ENCODE results near the gene LPP. TPM values are rescaled to one million over a fixed set of nuclear protein-coding genes. Genes with fewer than 3 reads are reported as not detected.

LPP gene
- total and polyA plus RNA-seq, 2 donors (not counting 1 experiment from before 2014, with no cell fraction given), result 7.6 to 81.7 TPM

GRCh38 chr3:188533172-188533571 lies 379.2 kb downstream of the LPP start:
- ChIA-PET CTCF (interaction anchor here (0.8 to 1.4 kb wide), 2 partner anchors 132 to 793 kb away, joined by 3 to 5 read pairs; no protein-coding TSS in a partner anchor), POLR2A (no interaction called here)
- Histone ChIP-seq H3K79me2 (ENCODE audit: control insufficient read depth, insufficient read depth, low read length) (no peaks in the 10 kb centered on the region), H3K4me1 (ENCODE audit: control insufficient read depth in 2 of 2, insufficient read depth in 2 of 2, low read length in 2 of 2) (peaks cover 0 to 4% of the 10 kb centered on the region in 2 donors), H3K9me3 (ENCODE audit: control extremely low read depth in 1 of 3, control insufficient read depth in 2 of 3, insufficient read depth in 1 of 3, low read length in 2 of 3) (peaks cover 0 to 2% (median 0%) of the 10 kb centered on the region in 3 donors), H3K4me2 (replicated peaks; ENCODE audit: low read depth, low read length, poor library complexity, severe bottlenecking) (no peak overlapping the region), H3K9ac (ENCODE audit: low read length) (no peak overlapping the region), H3K27me3 (replicated peaks in 1 of 4; ENCODE audit: control extremely low read depth in 1 of 4, control insufficient read depth in 3 of 4, insufficient read depth in 4 of 4, low read length in 3 of 4) (no peaks in the 10 kb centered on the region), H3K27ac (ENCODE audit: low read length in 2 of 2) (no peak overlapping the region), H2AFZ (ENCODE audit: insufficient read depth, low read depth, low read length, poor library complexity, severe bottlenecking) (no peak overlapping the region), H3K4me3 (ENCODE audit: control extremely low read depth in 1 of 5, extremely low read depth in 1 of 5, insufficient read depth in 1 of 5, low read depth in 2 of 5, low read length in 4 of 5) (no peak overlapping the region), H4K20me1 (ENCODE audit: control insufficient read depth, insufficient read depth, low read length, poor library complexity, severe bottlenecking) (no peaks in the 10 kb centered on the region), H3K36me3 (replicated peaks in 1 of 2; ENCODE audit: control extremely low read depth in 1 of 2, control insufficient read depth in 1 of 2, extremely low read depth in 1 of 2, insufficient read depth in 2 of 2, low read length in 1 of 2) (peaks cover 0 to 3% of the 10 kb centered on the region in 2 experiments)
- no CpG with 5 or more reads among the region's 1 CpG for WGBS (ENCODE audit: insufficient coverage)
- intact Hi-C loops (cut with micrococcal nuclease), result no loop called here
- ATAC-seq (ENCODE audit: low read depth), result no peak
- Mint-ChIP-seq H3K4me1 (peaks cover 10% of the 10 kb centered on the region), H3K27me3 (no peaks in the 10 kb centered on the region), H3K27ac (no peak overlapping the region), H3K4me3 (no peak overlapping the region), H3K9me3 (ENCODE audit: insufficient read depth) (no peaks in the 10 kb centered on the region)
- DNase-seq, result no peak
- TF ChIP-seq CTCF (IDR thresholded peaks at IDR 0.05) (no peak), EZH2 (IDR thresholded peaks at IDR 0.05; ENCODE audit: borderline replicate concordance, insufficient read depth, low read depth, low read length, poor library complexity, severe bottlenecking) (no peak)

- WGBS (ENCODE audit: insufficient coverage), result 100% methylated on average over 1 of the region's 4 CpGs
- H3K9ac ChIP-seq (ENCODE audit: low read length), result no peak overlapping the region
- no peak overlapping the region for H2AFZ ChIP-seq (ENCODE audit: insufficient read depth, low read depth, low read length, poor library complexity, severe bottlenecking)
- no peak for DNase-seq
- CTCF ChIA-PET, result interaction anchor here (0.8 to 1.4 kb wide), 2 partner anchors 133 to 793 kb away, joined by 3 to 5 read pairs; no protein-coding TSS in a partner anchor
- H3K4me1 ChIP-seq (ENCODE audit: control insufficient read depth in 2 of 2, insufficient read depth in 2 of 2, low read length in 2 of 2), result peaks cover 0 to 4% of the 10 kb centered on the region in 2 donors
- Mint-ChIP-seq H3K27me3 (no peaks in the 10 kb centered on the region), H3K27ac (no peak overlapping the region), H3K4me1 (peaks cover 10% of the 10 kb centered on the region), H3K9me3 (ENCODE audit: insufficient read depth) (no peaks in the 10 kb centered on the region), H3K4me3 (no peak overlapping the region)
- no peak overlapping the region for H3K4me3 ChIP-seq (ENCODE audit: control extremely low read depth in 1 of 5, extremely low read depth in 1 of 5, insufficient read depth in 1 of 5, low read depth in 2 of 5, low read length in 4 of 5)
- H3K27me3 ChIP-seq (replicated peaks in 1 of 4; ENCODE audit: control extremely low read depth in 1 of 4, control insufficient read depth in 3 of 4, insufficient read depth in 4 of 4, low read length in 3 of 4), result no peaks in the 10 kb centered on the region
- no peak overlapping the region for H3K4me2 ChIP-seq (replicated peaks; ENCODE audit: low read depth, low read length, poor library complexity, severe bottlenecking)
- intact Hi-C loops (cut with micrococcal nuclease), result no loop called here
- POLR2A ChIA-PET, result no interaction called here
- no peak overlapping the region for H3K27ac ChIP-seq (ENCODE audit: low read length in 2 of 2)
- no peaks in the 10 kb centered on the region for H3K79me2 ChIP-seq (ENCODE audit: control insufficient read depth, insufficient read depth, low read length)
- no peak for ATAC-seq (ENCODE audit: low read depth)
- TF ChIP-seq EZH2 (IDR thresholded peaks at IDR 0.05; ENCODE audit: borderline replicate concordance, insufficient read depth, low read depth, low read length, poor library complexity, severe bottlenecking), result no peak
- no peak for TF ChIP-seq CTCF (IDR thresholded peaks at IDR 0.05)
- H3K36me3 ChIP-seq (replicated peaks in 1 of 2; ENCODE audit: control extremely low read depth in 1 of 2, control insufficient read depth in 1 of 2, extremely low read depth in 1 of 2, insufficient read depth in 2 of 2, low read length in 1 of 2), result peaks cover 0 to 3% of the 10 kb centered on the region in 2 experiments
- no peaks in the 10 kb centered on the region for H4K20me1 ChIP-seq (ENCODE audit: control insufficient read depth, insufficient read depth, low read length, poor library complexity, severe bottlenecking)
- H3K9me3 ChIP-seq (ENCODE audit: control extremely low read depth in 1 of 3, control insufficient read depth in 2 of 3, insufficient read depth in 1 of 3, low read length in 2 of 3), result peaks cover 0 to 2% (median 0%) of the 10 kb centered on the region in 3 donors
Observed at GRCh38 chr3:188533612-188534357, 379.8 kb downstream of the LPP start.
